ACC112 (cell line): ENCODE data around the gene AAK1.

ENCODE experiments used
- H2AFZ ChIP-seq: fragments of 200-600 bp; sonication (generic); one replicate; pipeline ENCODE4 v1.6.0; 2017; ENCODE audit warnings: antibody characterized with exemption, low read length; ENCODE audit not compliant: unreplicated experiment
- H3K27ac ChIP-seq: fragments of 200-600 bp; sonication (generic); 2 replicates; pipeline ENCODE4 v1.5.1; 2014; ENCODE audit warnings: low read depth, mild to moderate bottlenecking, antibody characterized with exemption, low read length, moderate library complexity
- H3K27me3 ChIP-seq: fragments of 200-600 bp; sonication (generic); 2 replicates; pipeline ENCODE4 v1.6.1; 2014; ENCODE audit warnings: mild to moderate bottlenecking, antibody characterized with exemption, low read length, moderate library complexity, mixed read lengths; ENCODE audit not compliant: insufficient read depth
- H3K36me3 ChIP-seq: fragments of 200-600 bp; sonication (generic); 2 replicates; pipeline ENCODE4 v1.6.1; 2016; ENCODE audit warnings: mild to moderate bottlenecking, antibody characterized with exemption, low read length, moderate library complexity, mixed read lengths; ENCODE audit not compliant: insufficient read depth
- H3K4me1 ChIP-seq: fragments of 200-600 bp; sonication (generic); one replicate; pipeline ENCODE4 v1.6.1; 2016; ENCODE audit warnings: low read length, mixed read lengths; ENCODE audit not compliant: insufficient read depth, unreplicated experiment, control insufficient read depth
- H3K4me3 ChIP-seq: fragments of 200-600 bp; sonication (generic); 2 replicates; pipeline ENCODE4 v1.5.1; 2014; ENCODE audit warnings: mild to moderate bottlenecking, low read depth, low read length
- H3K79me2 ChIP-seq: fragments of 200-600 bp; sonication (generic); one replicate; pipeline ENCODE4 v1.6.0; 2016; ENCODE audit warnings: low read length; ENCODE audit not compliant: control insufficient read depth, unreplicated experiment, insufficient read depth

AAK1 gene

DNA sequence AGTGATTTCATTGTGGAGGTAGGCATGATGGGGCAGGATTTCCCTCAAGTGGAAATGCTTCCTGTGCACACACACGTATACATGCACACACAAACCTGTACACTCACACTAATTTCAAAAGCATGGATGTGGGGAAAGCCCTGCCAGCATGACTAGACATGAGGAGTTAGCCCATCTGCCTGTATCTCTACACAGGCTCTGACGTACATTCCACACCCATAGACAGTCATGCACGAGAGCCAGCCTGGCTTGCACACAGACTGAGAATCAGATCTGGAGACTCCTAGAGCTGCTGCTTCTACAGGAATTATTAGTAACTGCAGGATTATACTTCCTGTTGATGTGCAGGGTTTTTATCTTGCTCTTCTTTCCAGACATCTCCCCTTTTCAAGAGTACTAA, 179.0 kb downstream of the AAK1 start:
- no peak overlapping the region for H2AFZ ChIP-seq

DNA sequence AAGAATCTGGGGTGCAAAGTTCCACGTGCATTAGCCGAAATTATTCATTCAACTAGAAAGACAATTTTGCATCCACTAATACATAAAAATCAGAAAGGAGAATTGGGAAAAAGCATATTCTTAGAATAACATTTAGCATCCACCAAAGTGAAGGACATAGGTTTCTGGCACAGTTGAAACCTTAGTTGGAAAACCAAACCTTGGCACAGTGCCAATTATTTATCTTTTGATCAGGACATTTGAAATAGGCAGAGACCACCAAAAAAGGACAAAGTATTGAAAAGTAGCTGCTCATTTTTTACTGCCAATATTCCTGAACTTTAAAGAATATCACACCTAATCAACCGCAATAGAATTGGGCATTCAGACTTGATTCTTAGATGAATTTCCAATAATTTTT, 180.8 kb downstream of the AAK1 start:
- Histone ChIP-seq H2AFZ (no peak overlapping the region), H3K27ac (no peak overlapping the region), H3K36me3 (0 out of 2 replicates have a peak, but pooled peaks cover 2% of the 10 kb centered on the region), H3K79me2 (no peaks in the 10 kb centered on the region), H3K4me3 (no peak overlapping the region), H3K4me1 (no peaks in the 10 kb centered on the region), H3K27me3 (no peaks in the 10 kb centered on the region)

More for the DNA sequence above, 179.0 kb downstream of the AAK1 start:
- Histone ChIP-seq H3K79me2 (no peaks in the 10 kb centered on the region), H3K4me1 (no peaks in the 10 kb centered on the region), H3K27ac (no peak overlapping the region), H3K27me3 (no peaks in the 10 kb centered on the region), H3K4me3 (no peak overlapping the region), H3K36me3 (0 out of 2 replicates have a peak, but pooled peaks cover 2% of the 10 kb centered on the region)

DNA sequence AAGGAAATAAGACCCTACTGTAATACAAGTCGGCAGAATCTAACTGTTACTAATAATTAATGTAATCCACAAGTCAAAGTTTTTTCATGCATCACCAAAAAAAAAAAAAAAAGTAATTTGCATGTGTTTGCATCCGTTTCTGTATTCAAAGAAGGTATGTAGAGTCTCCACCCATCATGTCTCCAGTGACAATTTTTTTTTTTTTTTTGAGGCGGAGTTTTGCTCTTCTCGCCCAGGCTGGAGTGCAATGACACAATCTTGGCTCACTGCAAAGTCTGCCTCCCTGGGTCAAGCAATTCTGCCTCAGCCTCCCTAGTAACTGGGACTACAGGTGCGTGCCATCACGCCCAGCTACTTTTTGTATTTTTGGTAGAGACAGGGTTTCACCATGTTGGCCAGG, 182.1 kb downstream of the AAK1 start:
- Histone ChIP-seq H3K36me3 (0 out of 2 replicates have a peak, but pooled peaks cover 2% of the 10 kb centered on the region), H3K27me3 (no peaks in the 10 kb centered on the region), H2AFZ (no peak overlapping the region), H3K4me1 (no peaks in the 10 kb centered on the region), H3K79me2 (no peaks in the 10 kb centered on the region), H3K27ac (no peak overlapping the region), H3K4me3 (no peak overlapping the region)

DNA sequence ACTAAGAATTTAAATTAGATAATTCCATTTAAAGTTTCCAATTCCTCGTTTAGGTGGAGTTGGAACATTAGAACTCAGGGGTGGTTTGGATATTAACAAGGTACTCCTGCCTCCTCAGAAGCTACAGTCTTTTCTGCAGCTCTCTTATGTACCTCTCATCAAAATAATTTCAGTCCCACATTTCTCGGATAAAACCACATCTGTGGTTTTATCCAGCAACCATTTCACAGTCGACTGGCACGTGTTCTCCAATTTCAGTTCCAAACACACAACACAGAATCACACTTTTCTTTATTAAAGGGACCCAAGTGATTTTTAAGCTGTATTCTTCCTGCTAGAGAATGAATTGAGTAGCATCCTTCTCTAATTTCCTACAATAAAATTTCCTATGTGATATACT, 183.6 kb downstream of the AAK1 start:
- no peaks in the 10 kb centered on the region for H3K27me3 ChIP-seq
- no peak overlapping the region for H3K27ac ChIP-seq
- no peak overlapping the region for H3K4me3 ChIP-seq

DNA sequence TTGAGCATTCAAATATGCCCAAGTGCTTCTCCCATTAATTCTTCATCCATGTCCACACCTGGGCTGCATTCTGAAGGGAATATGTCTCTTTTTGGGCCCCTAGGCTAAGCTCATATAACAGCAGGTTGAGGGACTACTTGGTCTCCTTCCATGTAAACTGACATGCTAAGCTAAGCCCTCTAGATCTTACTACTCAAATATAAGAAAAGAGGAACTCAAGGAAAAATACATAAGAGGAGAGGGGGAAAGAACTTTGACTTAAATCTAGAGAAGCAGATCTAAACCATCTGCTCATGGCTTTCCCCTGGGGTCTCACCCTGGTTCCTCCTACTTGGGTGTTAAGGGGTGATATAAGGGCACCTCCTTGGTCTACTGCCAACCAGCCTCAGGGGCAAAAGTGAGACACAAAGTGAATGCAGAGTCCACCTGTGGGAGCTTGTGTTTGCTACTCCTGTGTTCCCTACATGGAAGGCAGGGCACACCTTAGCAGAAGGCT, 186.5 kb downstream of the AAK1 start:
- no peak overlapping the region for H3K4me3 ChIP-seq
- H2AFZ ChIP-seq = no peak overlapping the region
- no peaks in the 10 kb centered on the region for H3K79me2 ChIP-seq
- H3K27me3 ChIP-seq = no peaks in the 10 kb centered on the region
- 0 out of 2 replicates have a peak, but pooled peaks cover 2% of the 10 kb centered on the region for H3K36me3 ChIP-seq
- H3K4me1 ChIP-seq = no peaks in the 10 kb centered on the region
- no peak overlapping the region for H3K27ac ChIP-seq

More for the DNA sequence above, 183.6 kb downstream of the AAK1 start:
- Histone ChIP-seq H3K79me2 (no peaks in the 10 kb centered on the region), H3K36me3 (0 out of 2 replicates have a peak, but pooled peaks cover 2% of the 10 kb centered on the region), H3K4me1 (no peaks in the 10 kb centered on the region), H2AFZ (no peak overlapping the region)

DNA sequence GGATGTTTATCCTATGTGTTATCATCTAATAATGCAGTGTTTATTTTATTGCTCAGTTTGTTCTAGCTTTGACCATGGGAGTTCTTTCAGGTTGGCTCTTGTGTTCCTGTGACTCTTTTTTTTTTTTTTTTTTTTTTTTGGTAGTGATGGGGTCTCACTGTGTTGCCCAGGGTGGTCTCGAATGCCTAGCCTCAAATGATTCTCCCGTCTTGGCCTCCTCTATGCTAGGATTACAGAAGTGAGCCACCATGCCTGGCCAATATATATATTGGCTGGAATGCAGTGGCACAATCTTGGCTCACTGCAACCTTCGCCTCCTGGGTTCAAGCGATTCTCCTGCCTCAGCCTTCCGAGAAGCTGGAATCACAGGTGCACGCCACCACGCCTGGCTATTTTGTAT, 187.4 kb downstream of the AAK1 start:
- Histone ChIP-seq H3K79me2 (no peaks in the 10 kb centered on the region), H2AFZ (no peak overlapping the region), H3K4me1 (no peaks in the 10 kb centered on the region), H3K27ac (no peak overlapping the region), H3K36me3 (0 out of 2 replicates have a peak, but pooled peaks cover 2% of the 10 kb centered on the region), H3K27me3 (no peaks in the 10 kb centered on the region), H3K4me3 (no peak overlapping the region)

DNA sequence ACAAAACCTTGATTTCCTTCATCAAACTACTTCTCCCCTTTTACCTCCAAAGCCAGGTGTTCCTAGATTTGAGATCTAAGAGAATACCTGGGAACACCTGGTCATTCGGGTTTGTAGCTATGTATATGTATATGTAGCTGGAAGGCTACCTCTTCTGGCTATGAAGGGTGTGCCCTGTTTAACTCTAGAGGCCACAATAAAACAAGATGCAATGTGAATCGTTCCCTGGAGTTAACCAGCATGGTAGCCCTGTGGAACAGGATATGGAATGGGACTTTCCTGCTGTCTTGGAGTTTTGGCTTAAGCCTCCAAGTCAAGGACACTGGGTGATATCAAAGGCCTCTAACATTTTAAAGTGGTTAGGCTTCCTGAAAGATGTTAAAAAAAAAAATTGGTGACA, 188.6 kb downstream of the AAK1 start:
- Histone ChIP-seq H3K27me3 (no peaks in the 10 kb centered on the region), H3K4me1 (no peaks in the 10 kb centered on the region), H3K4me3 (no peak overlapping the region), H3K36me3 (0 out of 2 replicates have a peak, but pooled peaks cover 2% of the 10 kb centered on the region), H3K27ac (no peak overlapping the region), H3K79me2 (no peaks in the 10 kb centered on the region), H2AFZ (no peak overlapping the region)

DNA sequence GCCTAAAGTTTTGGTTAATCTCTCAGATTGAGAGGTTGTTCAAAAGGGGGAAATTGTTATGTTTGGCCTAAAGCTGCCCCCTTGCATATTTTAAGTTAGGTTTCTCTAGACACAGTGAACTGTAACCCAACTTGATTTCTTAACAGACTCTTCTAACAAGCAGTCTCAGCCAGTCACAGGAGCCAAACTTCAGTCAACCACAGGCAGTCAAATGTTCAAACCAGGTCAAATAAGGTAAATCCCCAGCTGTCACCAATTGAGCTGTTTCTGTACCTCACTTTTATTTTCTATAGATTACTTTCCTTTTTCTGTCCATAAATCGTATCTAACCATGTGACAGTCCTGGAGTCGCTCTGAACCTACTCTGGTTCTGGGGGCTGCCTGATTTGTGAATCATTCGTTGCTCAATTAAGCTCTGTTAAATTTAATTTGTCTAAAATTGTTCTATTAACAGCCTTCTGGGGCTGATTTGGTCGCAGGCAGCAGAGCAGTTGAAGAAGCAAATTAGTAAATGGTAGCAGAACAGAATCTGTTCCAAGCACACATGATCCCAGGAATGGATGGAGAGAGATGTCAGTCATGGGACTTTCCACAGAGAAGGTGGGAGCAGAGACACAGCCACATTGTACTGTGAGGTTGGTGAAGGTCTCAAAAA, 189.9 kb downstream of the AAK1 start:
- no peaks in the 10 kb centered on the region for H3K4me1 ChIP-seq
- H3K27me3 ChIP-seq = no peaks in the 10 kb centered on the region
- no peak overlapping the region for H3K27ac ChIP-seq
- H3K79me2 ChIP-seq = no peaks in the 10 kb centered on the region
- H2AFZ ChIP-seq = no peak overlapping the region
- H3K4me3 ChIP-seq = no peak overlapping the region
- H3K36me3 ChIP-seq = no peaks in the 10 kb centered on the region

DNA sequence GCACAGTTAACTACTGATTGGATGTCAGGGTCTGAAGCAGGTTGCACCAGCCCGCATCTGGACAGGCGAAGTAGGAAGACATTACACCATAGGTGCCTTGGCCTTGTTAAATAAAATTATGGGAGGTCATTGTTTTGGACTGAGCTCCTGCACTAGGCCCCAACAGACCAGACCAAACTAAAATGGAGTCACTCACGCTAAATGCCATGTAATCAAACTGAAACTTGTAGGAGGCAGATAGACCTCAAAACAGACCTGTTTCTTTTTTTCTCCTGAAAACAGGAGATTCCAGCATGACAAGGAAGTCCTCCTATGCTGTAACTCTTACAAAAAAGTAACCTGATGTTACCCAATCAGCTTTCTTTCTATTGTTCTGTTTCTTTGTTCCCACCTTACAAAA, 190.9 kb downstream of the AAK1 start:
- no peaks in the 10 kb centered on the region for H3K4me1 ChIP-seq
- no peak overlapping the region for H3K4me3 ChIP-seq
- H2AFZ ChIP-seq = no peak overlapping the region
- no peak overlapping the region for H3K27ac ChIP-seq
- H3K36me3 ChIP-seq = no peaks in the 10 kb centered on the region
- H3K27me3 ChIP-seq = no peaks in the 10 kb centered on the region
- H3K79me2 ChIP-seq = no peaks in the 10 kb centered on the region

DNA sequence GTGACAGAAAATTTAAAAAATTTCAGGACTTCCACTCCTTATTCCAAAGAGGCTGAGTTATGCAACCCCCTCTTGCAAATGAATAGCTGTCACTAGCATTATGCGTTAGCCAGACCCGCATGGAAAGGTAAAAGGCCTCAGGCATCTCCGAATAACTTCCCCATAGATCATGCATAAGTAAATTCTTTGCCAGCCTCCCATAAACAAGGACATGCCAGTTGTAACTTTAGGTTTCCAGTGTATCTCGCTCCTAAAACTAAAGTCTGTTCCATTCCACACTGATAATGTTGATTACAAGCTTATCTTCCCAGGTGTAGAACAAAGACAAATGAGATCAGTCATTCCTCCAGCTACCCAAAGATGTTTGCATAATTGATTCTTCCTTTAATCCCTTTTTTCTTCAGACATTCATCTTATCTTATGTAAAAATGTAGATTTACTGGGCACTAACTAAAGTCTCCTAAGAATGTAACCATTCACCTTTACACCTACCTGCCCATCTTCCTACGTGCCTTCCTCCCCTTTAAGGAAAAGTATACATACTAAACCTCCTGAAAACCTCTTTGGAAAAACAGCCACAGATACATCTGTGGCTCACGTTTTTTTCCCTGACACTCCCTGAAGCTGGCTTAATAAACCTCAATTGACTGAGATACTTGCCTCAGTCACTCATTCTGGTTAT, 192.7 kb downstream of the AAK1 start:
- H3K27ac ChIP-seq = no peak overlapping the region
- H3K4me3 ChIP-seq = no peak overlapping the region
- no peaks in the 10 kb centered on the region for H3K4me1 ChIP-seq
- no peaks in the 10 kb centered on the region for H3K27me3 ChIP-seq
- no peak overlapping the region for H2AFZ ChIP-seq
- H3K36me3 ChIP-seq = no peaks in the 10 kb centered on the region
- H3K79me2 ChIP-seq = no peaks in the 10 kb centered on the region

DNA sequence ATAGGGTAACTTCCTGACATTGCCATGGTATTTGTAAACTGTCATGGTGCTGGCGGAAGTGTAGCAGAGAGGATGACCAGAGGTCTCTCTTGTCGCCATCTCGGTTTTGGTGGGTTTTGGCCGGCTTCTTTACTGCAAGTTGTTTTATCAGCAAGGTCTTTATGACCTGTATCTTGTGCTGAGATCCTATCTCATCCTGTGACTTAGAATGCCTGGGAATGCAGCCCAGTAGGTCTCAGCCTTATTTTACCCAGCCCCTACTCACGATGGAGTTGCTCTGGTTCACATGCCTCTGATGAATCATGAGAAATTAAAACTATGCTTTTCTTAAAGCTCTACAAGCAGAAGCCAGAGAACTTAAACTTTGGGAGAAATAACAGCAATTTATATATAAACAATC, 193.6 kb downstream of the AAK1 start:
- no peaks in the 10 kb centered on the region for H3K79me2 ChIP-seq
- H3K27me3 ChIP-seq = no peaks in the 10 kb centered on the region
- no peak overlapping the region for H2AFZ ChIP-seq
- H3K36me3 ChIP-seq = no peaks in the 10 kb centered on the region
- no peak overlapping the region for H3K27ac ChIP-seq
- no peaks in the 10 kb centered on the region for H3K4me1 ChIP-seq
- no peak overlapping the region for H3K4me3 ChIP-seq
